Trophoblast cell (in vitro differentiated cells and primary cell): Measurements from ENCODE around the gene EID1.

Experiments
- DNase-seq, 2 donors: peaks; one replicate each; pipeline ENCODE4 v3.0.0-alpha.2; 2016
- H2AFZ ChIP-seq: 2 replicates; pipeline ENCODE4 v1.6.1; 2013; ENCODE audit warnings: low read length, moderate library complexity, mild to moderate bottlenecking; ENCODE audit not compliant: insufficient read depth, poor library complexity
- H2AK5ac ChIP-seq: 2 replicates; pipeline ENCODE4 v1.6.1; 2013; ENCODE audit warnings: mild to moderate bottlenecking, low read length
- H2BK120ac ChIP-seq: 2 replicates; pipeline ENCODE4 v1.6.1; 2013; ENCODE audit warnings: low read length, mild to moderate bottlenecking, moderate library complexity; ENCODE audit not compliant: insufficient read depth, poor library complexity
- H2BK12ac ChIP-seq: 2 replicates; pipeline ENCODE4 v1.6.1; 2013; ENCODE audit warnings: mild to moderate bottlenecking, low read length, moderate library complexity
- H2BK5ac ChIP-seq: 2 replicates; pipeline ENCODE4 v1.6.1; 2013; ENCODE audit warnings: low read length, low read depth, moderate library complexity, mild to moderate bottlenecking; ENCODE audit not compliant: poor library complexity
- H3K14ac ChIP-seq: 2 replicates; pipeline ENCODE4 v1.6.1; 2013; ENCODE audit warnings: mild to moderate bottlenecking, low read length
- H3K18ac ChIP-seq: 2 replicates; pipeline ENCODE4 v1.6.1; 2013; ENCODE audit warnings: mild to moderate bottlenecking, low read length
- H3K23ac ChIP-seq: 2 replicates; pipeline ENCODE4 v1.6.1; 2013; ENCODE audit warnings: low read length
- H3K27ac ChIP-seq: 2 replicates; pipeline ENCODE4 v1.5.1; 2013; ENCODE audit warnings: low read depth, mild to moderate bottlenecking, inconsistent platforms, low read length, moderate library complexity
- H3K27me3 ChIP-seq: 2 replicates; pipeline ENCODE4 v1.6.1; 2013; ENCODE audit warnings: inconsistent platforms, mild to moderate bottlenecking, low read length, moderate library complexity; ENCODE audit not compliant: insufficient read depth
- H3K36me3 ChIP-seq, 2 experiments: 1 replicate in 1 of 2; 2 replicates in 1 of 2; pipeline ENCODE4 v1.6.1; 2013; ENCODE audit warnings: low read length in 2 of 2, mild to moderate bottlenecking in 2 of 2, moderate library complexity in 1 of 2; ENCODE audit not compliant: insufficient read depth in 2 of 2, control insufficient read depth in 1 of 2
- H3K4ac ChIP-seq: 2 replicates; pipeline ENCODE4 v1.6.1; 2013; ENCODE audit warnings: low read depth, mild to moderate bottlenecking, low read length, moderate library complexity
- H3K4me1 ChIP-seq, 2 experiments: 1 replicate in 1 of 2; 2 replicates in 1 of 2; pipeline ENCODE4 v1.6.1; 2013; ENCODE audit warnings: low read length in 2 of 2, mild to moderate bottlenecking in 2 of 2, moderate library complexity in 1 of 2; ENCODE audit not compliant: insufficient read depth in 2 of 2, control insufficient read depth in 1 of 2
- H3K4me2 ChIP-seq: 2 replicates; pipeline ENCODE4 v1.6.1; 2013; ENCODE audit warnings: inconsistent platforms, mild to moderate bottlenecking, low read length, moderate library complexity
- H3K4me3 ChIP-seq: 2 replicates; pipeline ENCODE4 v1.5.1; 2013; ENCODE audit warnings: mild to moderate bottlenecking, low read depth, low read length, inconsistent platforms
- H3K79me1 ChIP-seq: one replicate; pipeline ENCODE4 v1.6.1; 2013; ENCODE audit warnings: low read length
- H3K79me2 ChIP-seq: 2 replicates; pipeline ENCODE4 v1.6.1; 2013; ENCODE audit warnings: low read length, mild to moderate bottlenecking; ENCODE audit not compliant: control insufficient read depth, insufficient read depth, poor library complexity
- H3K9ac ChIP-seq: 2 replicates; pipeline ENCODE4 v1.6.1; 2013; ENCODE audit warnings: mild to moderate bottlenecking, low read length
- H3K9me3 ChIP-seq: 2 replicates; pipeline ENCODE4 v1.6.1; 2013; ENCODE audit warnings: low read depth, mild to moderate bottlenecking, control low read depth, inconsistent platforms, low read length; ENCODE audit not compliant: insufficient read depth
- H4K12ac ChIP-seq: 2 replicates; pipeline ENCODE4 v1.6.1; 2013; ENCODE audit warnings: low read depth, mild to moderate bottlenecking, low read length, moderate library complexity
- H4K8ac ChIP-seq: 2 replicates; pipeline ENCODE4 v1.6.1; 2013; ENCODE audit warnings: low read depth, mild to moderate bottlenecking, low read length, moderate library complexity
- H4K91ac ChIP-seq: one replicate; pipeline ENCODE4 v1.6.1; 2013; ENCODE audit warnings: low read depth, mild to moderate bottlenecking, low read length, moderate library complexity
- WGBS: extraction: QIAGEN DNeasy Blood & Tissue Kit; methylation state at CpG from one replicate; pipeline ENCODE4 v1.1.7; 2013; ENCODE audit warnings: missing lambda C conversion rate; ENCODE audit not compliant: insufficient read length, insufficient coverage; ENCODE audit errors: extremely low coverage; 5-methylcytosine and 5-hydroxymethylcytosine counted together

EID1 gene

DNA sequence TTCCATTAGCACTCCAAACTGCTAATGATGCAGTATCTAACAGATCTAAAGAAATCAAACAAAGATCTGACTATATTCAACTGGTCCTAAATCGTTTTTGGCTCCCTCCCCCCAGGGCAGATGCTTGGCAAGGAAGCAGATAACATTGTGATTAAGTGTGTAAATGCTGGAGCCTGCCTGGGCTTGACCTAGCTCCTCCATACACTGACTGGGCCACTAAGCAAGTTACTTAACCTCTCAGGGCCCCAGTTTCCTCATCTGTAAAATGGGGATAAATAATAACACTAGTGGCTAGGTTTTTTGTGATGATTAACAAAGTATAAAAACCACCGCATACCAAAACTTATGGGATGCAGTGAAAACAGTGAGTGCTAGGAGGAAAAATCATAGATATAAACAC lies 9.2 kb downstream of the EID1 start:
- Histone ChIP-seq H3K23ac (no peak overlapping the region), H3K4ac (no peak overlapping the region), H3K79me1 (no peaks in the 10 kb centered on the region), H3K18ac (no peak overlapping the region), H3K27ac (no peak overlapping the region), H3K4me3 (no peak overlapping the region), H3K79me2 (no peaks in the 10 kb centered on the region), H2BK120ac (no peak overlapping the region), H3K14ac (no peak overlapping the region), H3K9me3 (no peaks in the 10 kb centered on the region), H2BK12ac (no peak overlapping the region), H2AFZ (no peak overlapping the region), H2BK5ac (no peak overlapping the region), H3K4me1 (no peaks in the 10 kb centered on the region), H4K12ac (no peak overlapping the region), H3K36me3 (no peaks in the 10 kb centered on the region), H3K27me3 (no peaks in the 10 kb centered on the region), H3K9ac (no peak overlapping the region), H3K4me2 (no peak overlapping the region), H4K8ac (no peak overlapping the region), H4K91ac (no peak overlapping the region), H2AK5ac (no peak overlapping the region)
- no peak for DNase-seq
- no CpG with 5 or more reads among the region's 2 CpGs for WGBS

GRCh38 chr15:48888191-48888590 lies 10.3 kb downstream of the EID1 start:
- WGBS = no CpG with 5 or more reads among the region's 4 CpGs
- H3K4me2 ChIP-seq = no peak overlapping the region
- H2AK5ac ChIP-seq = no peak overlapping the region
- no peak overlapping the region for H4K8ac ChIP-seq
- H3K9ac ChIP-seq = no peak overlapping the region
- no peak overlapping the region for H4K91ac ChIP-seq
- no peaks in the 10 kb centered on the region for H3K36me3 ChIP-seq
- H3K18ac ChIP-seq = no peak overlapping the region
- H2BK120ac ChIP-seq = no peak overlapping the region
- no peak overlapping the region for H2AFZ ChIP-seq
- H2BK5ac ChIP-seq = no peak overlapping the region
- no peak overlapping the region for H3K27ac ChIP-seq
- H4K12ac ChIP-seq = no peak overlapping the region
- H3K4me3 ChIP-seq = no peak overlapping the region
- H2BK12ac ChIP-seq = no peak overlapping the region
- no peaks in the 10 kb centered on the region for H3K4me1 ChIP-seq
- no peak overlapping the region for H3K4ac ChIP-seq
- no peak overlapping the region for H3K23ac ChIP-seq
- H3K79me2 ChIP-seq = no peaks in the 10 kb centered on the region
- no peak for DNase-seq
- H3K9me3 ChIP-seq = no peaks in the 10 kb centered on the region
- no peak overlapping the region for H3K14ac ChIP-seq
- no peaks in the 10 kb centered on the region for H3K79me1 ChIP-seq
- H3K27me3 ChIP-seq = no peaks in the 10 kb centered on the region

DNA sequence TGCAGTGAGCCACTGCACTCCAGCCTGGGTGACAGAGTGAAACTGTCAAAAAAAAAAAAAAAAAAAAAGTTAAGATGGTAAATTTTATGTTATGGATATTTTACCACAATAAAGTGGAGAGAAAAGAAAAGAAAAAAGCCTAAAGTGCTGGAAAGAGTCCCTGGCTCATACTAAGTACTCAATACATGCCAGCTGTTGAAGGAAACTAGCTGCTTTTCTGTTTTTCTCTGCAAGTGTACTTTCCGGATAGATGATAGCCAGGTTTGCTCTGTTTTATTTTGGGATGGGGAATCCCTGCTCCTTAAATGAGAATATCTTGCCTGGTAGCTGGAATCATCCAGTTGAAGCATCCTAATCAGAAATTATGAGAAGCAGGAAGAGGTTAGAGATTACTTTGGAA lies 10.9 kb downstream of the EID1 start:
- Histone ChIP-seq H3K27me3 (no peaks in the 10 kb centered on the region), H3K18ac (no peak overlapping the region), H3K27ac (no peak overlapping the region), H3K4ac (no peak overlapping the region), H3K4me2 (no peak overlapping the region), H2AFZ (no peak overlapping the region), H4K12ac (no peak overlapping the region), H3K79me1 (no peaks in the 10 kb centered on the region), H2BK120ac (no peak overlapping the region), H3K23ac (no peak overlapping the region), H4K91ac (no peak overlapping the region), H3K79me2 (no peaks in the 10 kb centered on the region), H3K36me3 (no peaks in the 10 kb centered on the region), H3K9ac (no peak overlapping the region), H2BK12ac (no peak overlapping the region), H3K4me3 (no peak overlapping the region), H3K4me1 (no peaks in the 10 kb centered on the region), H4K8ac (no peak overlapping the region), H2AK5ac (no peak overlapping the region), H2BK5ac (no peak overlapping the region), H3K9me3 (no peaks in the 10 kb centered on the region), H3K14ac (no peak overlapping the region)
- DNase-seq = no peak
- WGBS = no CpG with 5 or more reads among the region's 1 CpG

- Histone ChIP-seq H3K36me3 (no peaks in the 10 kb centered on the region), H3K23ac (no peak overlapping the region), H3K79me1 (no peaks in the 10 kb centered on the region), H2AK5ac (no peak overlapping the region), H3K27me3 (no peaks in the 10 kb centered on the region), H3K14ac (no peak overlapping the region), H3K9ac (no peak overlapping the region), H4K12ac (no peak overlapping the region), H2BK12ac (no peak overlapping the region), H2BK5ac (no peak overlapping the region), H3K4me3 (no peak overlapping the region), H2AFZ (no peak overlapping the region), H3K4me2 (no peak overlapping the region), H3K4me1 (no peaks in the 10 kb centered on the region), H3K79me2 (no peaks in the 10 kb centered on the region), H3K4ac (no peak overlapping the region), H4K91ac (no peak overlapping the region), H2BK120ac (no peak overlapping the region), H3K18ac (no peak overlapping the region), H4K8ac (no peak overlapping the region), H3K9me3 (no peaks in the 10 kb centered on the region), H3K27ac (no peak overlapping the region)
- WGBS = no CpG with 5 or more reads among the region's 3 CpGs
- DNase-seq = no peak
These were observed 12.0 kb downstream of the EID1 start for GRCh38 chr15:48889925-48890324.
